HG02588 (cell line): Measurements from ENCODE around the gene GNMT.

Experiments
- ATAC-seq: cut with Tn5 transposase; IDR thresholded peaks from one replicate; pipeline ENCODE4 v1.9.1; 2021; ENCODE audit warnings: mild to moderate bottlenecking, moderate library complexity; ENCODE audit not compliant: unreplicated experiment

Gene GNMT

GRCh38 chr6:42960243-42961019, at the start of gene GNMT:
Gene GNMT (plus strand): TSS chr6:42960754. CDS start chr6:42960768, 14 bp downstream.
- ATAC-seq = no peak

- ATAC-seq = no peak
These were observed 49.2 kb upstream of the GNMT start for GRCh38 chr6:42911171-42912021.

DNA sequence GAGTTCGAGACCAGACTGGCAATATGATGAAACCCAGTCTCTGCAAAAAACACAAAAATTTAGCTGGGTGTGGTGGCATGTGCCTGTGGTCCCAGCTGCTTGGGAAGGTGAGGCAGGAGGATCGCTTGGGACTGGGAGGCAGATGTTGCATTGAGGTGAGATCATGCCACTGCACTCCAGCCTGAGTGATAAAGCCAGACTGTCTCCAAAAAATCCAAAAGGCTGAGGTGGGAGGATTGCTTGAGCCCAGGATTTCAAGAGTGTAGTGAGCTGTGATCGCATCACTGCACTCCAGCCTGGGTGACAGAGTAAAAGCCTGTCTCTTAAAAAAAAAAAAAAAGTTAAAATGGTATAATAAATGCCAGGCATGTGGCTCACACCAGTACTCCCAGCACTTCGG, 46.0 kb upstream of the GNMT start:
- no peak for ATAC-seq

GRCh38 chr6:42915732-42916131, 44.8 kb upstream of the GNMT start, which contains the start of gene PTCRA:
Gene PTCRA (plus strand): TSS chr6:42916053. CDS start chr6:42916070, 17 bp downstream.
- ATAC-seq = no peak

DNA sequence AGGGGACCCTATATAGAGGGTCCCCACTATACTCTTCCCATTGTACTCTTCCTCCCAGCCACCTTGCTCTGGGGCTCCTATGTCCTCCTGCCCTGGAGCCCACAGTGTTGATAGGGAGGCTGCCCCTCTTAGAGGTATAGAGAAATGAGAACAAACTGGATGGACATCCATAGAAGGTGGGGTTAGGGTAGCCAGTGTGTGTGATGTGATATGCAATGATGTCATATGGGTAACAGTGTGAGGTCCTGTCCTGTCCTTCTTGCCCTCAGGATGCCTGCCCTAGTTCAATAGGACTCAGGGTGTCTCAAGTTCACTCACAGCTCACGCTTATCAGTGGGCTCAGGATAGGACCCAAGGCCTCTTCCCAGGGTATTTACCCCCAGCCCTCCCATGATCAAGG, 44.3 kb upstream of the GNMT start:
- no peak for ATAC-seq

DNA sequence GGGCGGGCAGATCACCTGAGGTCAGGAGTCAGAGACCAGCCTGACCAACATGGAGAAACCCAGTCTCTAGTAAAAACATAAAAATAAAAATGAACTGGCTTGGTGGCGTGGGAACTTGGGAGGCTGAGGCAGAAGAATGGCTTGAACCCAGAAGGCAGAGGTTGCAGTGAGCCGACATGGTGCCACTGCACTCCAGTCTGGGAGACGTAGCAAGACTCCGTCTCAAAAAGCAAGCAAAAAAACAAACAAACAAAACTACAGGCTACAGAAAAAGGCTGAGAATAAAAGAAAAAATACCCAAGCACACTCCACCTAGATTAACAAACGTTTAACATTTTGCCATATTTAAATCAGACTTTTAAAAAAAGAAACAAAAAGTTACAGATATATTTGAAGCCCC, 38.8 kb upstream of the GNMT start:
- no peak for ATAC-seq

DNA sequence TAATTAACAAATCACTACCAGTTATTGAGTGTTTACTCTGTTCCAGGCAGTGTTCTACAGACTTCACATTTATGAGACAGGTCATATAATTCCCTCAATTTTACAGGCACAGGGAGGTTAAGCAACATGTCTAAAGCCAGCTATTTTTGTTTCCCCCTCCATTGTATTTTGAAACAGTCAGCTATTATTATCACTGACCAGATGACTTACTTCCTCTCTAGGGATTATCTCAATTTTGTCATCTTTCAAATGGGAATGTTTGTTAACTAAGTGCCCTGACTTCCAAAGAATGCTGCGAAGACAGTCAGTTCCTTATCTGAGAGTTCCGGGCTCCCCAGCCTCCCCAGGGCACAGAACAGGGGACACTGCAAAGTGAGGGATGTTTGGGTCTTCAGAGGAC, 36.9 kb upstream of the GNMT start:
- ATAC-seq = no peak

- ATAC-seq = no peak
These were observed 35.2 kb upstream of the GNMT start for GRCh38 chr6:42925248-42925857.

DNA sequence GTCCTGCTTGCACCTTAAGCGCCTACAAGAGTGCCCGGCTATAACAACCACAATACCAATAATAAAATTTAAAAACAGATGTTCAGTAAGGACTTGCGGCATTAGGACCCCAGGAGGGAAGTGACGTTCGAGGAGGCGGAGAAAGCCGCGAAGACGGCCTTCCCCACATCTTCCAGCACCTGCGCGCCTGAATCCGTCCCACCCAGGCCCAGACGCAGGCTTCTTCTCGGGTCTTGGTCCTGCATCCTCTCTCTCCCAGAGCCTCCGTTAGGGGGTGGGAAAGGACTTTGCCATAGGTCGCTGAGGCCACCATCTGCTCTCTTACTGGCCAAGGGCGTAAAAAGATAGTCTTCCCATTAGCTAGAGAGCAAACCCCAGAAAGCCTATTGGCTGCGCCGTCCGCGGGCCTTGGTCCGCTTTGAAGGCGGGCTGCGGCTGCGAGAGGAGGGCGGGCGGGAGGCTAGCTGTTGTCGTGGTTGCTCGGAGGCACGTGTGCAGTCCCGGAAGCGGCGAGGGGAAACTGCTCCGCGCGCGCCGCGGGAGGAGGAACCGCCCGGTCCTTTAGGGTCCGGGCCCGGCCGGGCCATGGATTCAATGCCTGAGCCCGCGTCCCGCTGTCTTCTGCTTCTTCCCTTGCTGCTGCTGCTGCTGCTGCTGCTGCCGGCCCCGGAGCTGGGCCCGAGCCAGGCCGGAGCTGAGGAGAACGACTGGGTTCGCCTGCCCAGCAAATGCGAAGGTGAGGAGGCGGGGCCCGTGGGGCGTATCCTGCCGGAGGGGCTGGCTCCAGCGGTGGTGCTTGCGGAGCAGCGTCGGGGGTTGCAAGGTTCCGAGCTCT, 31.4 kb upstream of the GNMT start, which contains the start of gene CNPY3:
CNPY3 (plus strand) TSS at position 495 of the 835 bp plus-strand sequence; CDS start at position 586, 91 bp downstream.
- peak; percentile 78 for ATAC-seq

DNA sequence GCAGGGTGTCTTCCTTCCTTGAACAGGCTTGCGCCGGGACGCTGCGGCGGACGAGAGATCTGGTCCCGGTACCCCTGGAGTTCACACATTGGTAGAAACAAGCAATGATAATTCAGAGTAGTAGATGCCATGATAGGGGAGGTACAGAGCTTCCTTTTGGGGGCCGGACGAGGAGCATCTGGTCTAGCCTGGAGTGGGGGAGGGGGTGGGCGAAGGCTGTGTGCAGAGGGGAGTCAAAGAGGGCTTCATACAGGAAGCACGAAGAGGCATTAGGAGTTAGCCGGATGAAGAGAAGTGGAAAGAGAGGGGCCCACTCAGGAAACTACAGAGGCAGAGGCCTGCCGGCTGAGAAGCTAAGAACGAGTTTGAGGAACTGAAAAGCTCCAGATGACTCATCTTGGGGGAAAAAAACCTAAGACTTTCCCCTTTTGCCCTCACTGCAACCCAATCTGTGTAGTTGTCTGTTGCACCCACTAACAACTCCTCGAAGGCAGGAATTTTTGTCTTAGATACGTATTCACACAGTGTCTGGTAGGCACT, 30.7 kb upstream of the GNMT start:
- ATAC-seq = peak; percentile 41

- ATAC-seq = no peak
These were observed 28.1 kb upstream of the GNMT start for GRCh38 chr6:42932412-42932811.

DNA sequence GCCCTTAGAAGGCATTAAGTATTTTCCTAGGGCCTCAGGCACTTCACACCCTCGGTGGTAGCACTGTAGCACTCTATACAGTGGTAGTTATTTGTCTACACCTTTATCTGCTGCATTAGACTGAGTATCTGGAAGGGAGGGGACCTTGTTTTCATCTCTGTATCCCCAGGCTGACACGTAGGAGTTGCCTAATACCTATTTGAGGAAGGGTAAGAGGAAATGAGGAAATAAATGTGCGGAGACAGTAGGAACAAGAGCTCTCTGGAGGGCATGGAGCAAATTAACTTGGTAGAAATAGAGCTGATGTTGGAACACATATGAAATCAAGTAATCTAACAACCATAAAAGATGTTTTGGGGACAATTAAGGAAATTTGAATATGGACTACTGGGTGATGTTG, 27.3 kb upstream of the GNMT start:
- no peak for ATAC-seq

GRCh38 chr6:42935322-42935721, 25.2 kb upstream of the GNMT start:
- ATAC-seq = no peak

DNA sequence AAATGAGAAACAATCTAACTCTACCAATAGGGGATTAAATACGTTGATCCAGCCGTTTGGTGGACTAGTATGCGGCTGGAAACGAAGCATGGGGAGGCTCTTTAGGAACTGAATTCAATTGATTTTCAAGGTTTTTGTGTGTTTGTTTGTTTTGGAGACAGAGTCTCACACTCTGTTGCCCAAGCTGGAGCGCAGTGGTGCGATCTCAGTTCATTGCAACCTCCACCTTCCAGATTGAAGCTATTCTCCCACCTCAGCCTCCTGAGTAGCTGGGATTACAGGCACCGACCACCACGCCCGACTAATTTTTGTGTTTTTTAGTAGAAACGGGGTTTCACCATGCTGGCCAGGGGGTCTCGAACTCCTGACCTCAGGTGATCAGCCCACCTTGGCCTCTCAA, 24.2 kb upstream of the GNMT start:
- no peak for ATAC-seq

DNA sequence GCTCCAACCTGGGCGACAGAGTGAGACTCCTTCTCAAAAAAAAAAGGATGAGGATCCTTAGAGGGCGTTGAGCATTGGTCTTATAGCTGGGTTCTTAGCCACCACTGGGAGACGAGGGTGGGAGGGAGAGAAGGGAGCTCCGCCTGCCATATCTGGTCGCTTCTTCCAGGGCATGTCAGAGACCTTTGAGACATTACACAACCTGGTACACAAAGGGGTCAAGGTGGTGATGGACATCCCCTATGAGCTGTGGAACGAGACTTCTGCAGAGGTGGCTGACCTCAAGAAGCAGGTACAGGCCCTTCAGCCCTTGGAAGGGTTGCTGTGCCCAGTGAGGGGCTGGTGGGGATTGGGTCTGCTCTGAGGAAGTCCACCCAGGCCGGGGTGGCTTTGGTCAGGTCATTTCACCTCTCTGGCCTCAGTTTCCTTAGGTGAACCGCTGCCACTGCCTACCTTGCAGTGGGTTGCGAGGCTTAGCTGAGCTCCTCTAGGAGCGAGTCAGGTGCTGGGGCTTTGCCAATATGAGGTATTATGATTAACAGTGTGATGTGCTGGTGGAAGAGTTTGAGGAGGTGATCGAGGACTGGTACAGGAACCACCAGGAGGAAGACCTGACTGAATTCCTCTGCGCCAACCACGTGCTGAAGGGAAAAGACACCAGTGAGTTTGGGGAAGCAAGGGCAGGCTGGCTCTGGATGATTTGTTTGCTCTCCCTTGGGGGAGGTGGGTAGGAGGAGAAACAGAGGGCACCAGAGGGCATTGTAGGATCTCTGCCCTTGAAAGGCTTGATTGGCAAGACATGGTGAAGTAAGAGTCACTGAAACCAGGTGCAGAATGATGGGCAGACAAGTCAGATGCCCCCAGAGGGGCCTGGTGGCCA, 22.8 kb upstream of the GNMT start:
- no peak for ATAC-seq

DNA sequence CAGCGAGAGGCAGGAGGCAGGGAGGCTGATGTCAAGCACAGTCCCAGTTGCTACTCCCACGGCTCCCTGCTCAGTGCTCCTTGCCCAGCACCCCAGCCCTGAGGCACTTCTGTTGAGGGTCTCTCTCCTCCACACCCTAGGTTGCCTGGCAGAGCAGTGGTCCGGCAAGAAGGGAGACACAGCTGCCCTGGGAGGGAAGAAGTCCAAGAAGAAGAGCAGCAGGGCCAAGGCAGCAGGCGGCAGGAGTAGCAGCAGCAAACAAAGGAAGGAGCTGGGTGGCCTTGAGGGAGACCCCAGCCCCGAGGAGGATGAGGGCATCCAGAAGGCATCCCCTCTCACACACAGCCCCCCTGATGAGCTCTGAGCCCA, 22.1 kb upstream of the GNMT start:
- ATAC-seq = no peak

DNA sequence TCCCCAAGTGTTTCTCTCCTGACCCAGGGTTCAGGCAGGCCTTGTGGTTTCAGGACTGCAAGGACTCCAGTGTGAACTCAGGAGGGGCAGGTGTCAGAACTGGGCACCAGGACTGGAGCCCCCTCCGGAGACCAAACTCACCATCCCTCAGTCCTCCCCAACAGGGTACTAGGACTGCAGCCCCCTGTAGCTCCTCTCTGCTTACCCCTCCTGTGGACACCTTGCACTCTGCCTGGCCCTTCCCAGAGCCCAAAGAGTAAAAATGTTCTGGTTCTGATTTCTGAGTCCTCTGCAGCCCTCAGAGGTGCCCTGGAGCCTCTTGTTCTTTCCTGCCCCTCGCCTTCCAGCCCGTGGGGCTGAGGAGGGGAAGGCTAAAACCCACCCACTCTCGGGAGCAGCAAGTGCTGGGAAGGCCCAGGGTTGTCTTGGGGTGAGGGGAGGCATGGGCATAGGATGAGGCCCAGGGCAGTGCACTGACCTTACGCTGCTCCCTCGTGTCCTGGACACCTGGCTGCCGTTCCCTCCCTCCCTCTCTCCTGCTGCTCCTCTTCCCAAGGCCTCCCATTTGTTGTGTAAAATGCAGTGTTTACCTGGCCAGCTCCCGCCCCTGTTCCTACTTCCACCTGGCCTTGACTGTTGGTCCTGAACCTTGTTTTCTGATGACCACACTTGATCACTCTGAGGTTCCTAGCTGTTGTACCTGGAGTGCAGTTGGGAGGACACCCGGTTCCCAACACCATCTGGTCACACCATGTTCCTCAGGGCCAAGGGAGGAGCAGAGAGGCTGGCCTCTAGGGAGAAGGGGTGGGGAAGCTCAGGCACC, 21.4 kb upstream of the GNMT start:
- no peak for ATAC-seq

DNA sequence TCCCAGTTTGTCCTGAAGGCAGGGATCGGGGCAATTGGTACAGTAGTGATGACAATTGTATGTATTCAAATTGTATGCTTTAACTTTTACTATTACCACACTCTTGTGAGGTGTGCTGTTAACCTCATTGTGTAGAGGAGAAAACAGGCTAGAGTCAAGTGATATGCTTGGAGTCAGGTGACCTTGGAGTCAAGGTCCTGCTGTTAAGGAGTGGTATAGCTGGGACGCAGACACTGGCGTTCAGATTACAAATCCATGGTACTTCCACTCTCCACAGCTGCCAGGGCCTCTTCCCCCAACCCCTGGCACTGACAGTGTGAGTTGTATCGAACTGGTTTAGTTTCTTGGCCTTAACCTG, 20.8 kb upstream of the GNMT start:
- ATAC-seq = no peak
